ENCODE measurements around the gene TEX22.
A peak's percentile ranks its signal among the peaks of the same experiment; 100 is the strongest.
"Not testable (repeated sequence)": the region's sequence is repeated elsewhere in the genome, so short reads cannot be mapped to it uniquely, and the experiment has no call there.

Gene TEX22, protein sequence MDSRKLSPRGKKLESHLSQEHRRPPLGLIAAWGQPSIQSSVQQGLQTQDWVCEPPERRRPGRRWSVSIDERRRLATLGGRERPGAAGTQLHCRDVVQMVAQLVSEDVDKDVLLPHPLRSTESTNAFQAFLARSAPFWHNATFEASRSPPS

DNA sequence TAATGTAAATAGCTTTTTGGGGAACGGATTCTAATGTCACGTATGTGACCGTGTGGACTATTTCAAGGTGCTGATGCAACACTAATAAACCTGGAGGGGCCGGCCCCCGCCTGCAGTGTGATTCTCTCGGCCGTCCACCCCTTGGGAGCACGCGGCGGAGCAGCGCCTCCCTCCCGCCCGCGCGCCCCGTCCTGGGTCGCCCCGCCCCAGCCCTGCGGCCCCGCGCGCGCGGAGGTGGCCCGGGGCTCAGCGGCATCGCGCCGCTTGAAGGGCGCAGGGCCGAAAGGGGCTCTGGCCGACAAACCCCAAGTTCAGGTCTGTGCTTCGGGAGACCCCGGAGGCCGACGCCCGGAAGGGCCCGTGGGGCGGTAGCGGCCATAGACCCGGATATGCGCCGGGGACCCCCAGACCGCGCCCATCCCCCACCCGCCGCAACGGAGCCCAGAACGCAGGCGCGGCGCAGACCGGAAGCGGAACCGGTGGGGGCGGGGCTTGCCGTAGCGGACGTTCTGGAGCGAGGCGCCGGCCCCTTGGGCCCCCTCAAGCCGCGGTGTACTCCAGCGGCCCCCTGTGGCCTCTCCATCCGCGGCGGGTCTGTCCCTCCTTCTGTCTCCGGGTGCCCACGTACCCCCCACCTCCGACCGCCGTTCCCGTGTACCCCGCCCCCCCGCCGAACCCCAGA, at the start of gene TEX22:
Gene TEX22 (plus strand): TSS at position 495 of the 682 bp plus-strand sequence. CDS start 803 bp downstream, outside the sequence.
- peak; percentile 88 to 90 for DNase-seq (ENCODE audit: extremely low read depth in 1 of 2, low read depth in 1 of 2)

DNA sequence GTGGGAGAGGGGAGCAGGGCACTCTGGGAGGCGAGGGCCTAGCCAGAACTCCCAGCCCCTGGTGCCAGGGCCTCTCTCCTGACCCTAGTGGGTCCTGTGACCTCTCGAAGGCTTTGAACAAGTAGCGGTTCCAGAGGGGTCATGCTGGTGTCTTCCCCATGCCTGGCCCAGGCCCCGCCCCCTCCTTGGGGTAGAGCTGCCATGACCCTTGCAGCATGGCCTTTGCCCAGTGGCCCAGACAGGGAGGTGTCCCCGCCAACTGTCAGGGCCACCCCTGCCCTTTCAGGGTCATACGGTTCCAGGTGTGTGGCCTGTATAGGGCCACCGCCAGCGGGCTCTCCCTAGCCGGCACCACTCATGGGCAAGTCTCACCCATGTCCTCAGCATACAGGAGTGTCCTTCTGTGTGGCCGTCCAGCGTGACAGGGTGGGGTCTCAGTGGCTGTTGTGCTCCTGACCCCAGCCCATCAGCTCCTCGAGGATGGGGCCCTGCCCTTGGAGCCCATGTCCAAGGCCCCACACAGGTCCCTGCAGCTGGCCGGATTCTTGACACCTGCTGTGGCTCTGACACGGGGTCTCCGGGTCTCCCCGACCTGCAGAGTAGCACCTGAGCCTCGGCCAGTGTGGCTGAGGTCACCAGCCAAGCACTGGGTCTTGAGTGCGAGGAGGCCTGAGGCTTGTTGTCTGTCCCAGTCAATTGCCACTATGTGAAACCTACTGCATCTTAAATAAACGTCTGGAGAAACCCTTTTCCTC, 49.2 kb upstream of the TEX22 start:
- DNase-seq (ENCODE audit: extremely low read depth in 1 of 2, low read depth in 1 of 2), result no peak

DNA sequence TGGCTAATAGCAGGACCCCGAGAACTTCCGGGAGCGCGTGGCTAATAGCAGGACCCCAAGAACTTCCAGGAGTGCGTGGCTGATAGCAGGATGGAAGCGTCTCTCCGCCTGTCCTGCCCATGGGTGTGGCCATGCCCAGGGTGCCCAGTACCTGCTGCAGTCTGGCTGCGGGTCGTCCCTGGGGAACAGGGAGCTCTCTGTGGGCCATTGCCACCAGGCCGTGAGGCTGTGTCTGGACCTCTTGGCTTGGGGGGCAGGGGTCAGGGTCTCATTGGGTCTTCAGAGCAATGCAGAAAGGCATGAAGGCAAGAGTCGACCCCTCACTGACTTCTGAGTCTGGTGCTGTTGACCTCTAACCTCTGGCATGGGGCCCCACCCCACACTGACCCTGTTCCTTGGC, 48.3 kb upstream of the TEX22 start:
- DNase-seq (ENCODE audit: extremely low read depth in 1 of 2, low read depth in 1 of 2), result no peak

DNA sequence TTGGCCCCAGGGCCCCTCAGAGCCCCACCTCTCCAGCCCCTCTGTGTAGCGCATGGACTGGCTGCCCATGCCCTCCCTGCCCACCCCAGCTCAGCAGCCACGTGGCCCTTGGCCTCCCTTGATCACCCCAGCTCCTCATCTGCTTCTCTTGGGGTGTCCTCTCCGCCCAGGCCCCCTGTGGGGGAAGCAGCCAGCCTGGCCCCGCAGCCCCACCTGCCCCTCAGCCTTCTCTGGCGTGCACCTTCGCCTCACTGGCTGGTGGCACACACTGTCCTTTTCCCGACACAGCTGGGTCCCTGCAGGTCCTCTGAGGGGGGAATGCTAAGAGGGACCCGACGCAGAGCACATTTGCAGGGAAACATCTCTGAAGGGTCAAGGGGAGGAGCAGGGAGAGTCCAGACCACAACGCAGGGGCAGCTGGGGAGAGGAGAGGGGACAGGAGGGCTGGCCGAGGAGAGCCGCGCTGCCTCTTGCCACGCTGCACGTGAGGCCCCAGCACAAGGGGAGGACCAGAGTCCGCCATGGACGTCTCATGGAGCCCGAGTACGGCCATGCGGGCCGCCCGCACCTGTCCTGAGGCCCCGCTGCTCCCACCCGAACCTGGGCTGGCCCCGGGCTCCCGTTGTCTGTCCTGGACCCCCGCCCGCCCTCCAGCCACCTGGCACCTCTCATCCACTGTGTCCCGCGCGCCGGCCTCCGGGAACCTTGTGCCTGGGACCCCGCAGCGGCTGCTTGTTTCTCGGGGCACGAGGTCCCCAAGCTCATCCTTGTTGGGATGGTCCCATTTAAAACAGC, 47.7 kb upstream of the TEX22 start:
- no peak for DNase-seq (ENCODE audit: extremely low read depth in 1 of 2, low read depth in 1 of 2)

DNA sequence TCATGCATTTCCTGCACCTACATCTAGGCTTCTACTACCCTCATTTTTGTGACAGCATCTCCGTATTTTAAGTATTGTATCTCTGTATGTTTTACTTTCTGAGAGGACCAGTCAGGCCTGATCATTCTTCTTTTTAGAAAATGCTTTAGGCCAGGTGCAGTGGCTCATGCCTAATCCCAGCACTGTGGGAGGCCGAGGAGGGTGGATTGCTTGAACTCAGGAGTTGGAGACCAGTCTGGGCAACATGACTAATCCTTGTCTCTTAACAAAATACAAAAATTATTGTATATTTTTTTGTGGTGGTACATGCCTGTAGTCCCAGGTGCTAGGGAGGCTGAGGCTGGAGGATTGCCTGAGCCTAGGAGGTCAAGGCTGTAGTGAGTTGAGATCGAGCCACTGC, 46.9 kb upstream of the TEX22 start:
- no peak for DNase-seq (ENCODE audit: extremely low read depth in 1 of 2, low read depth in 1 of 2)

DNA sequence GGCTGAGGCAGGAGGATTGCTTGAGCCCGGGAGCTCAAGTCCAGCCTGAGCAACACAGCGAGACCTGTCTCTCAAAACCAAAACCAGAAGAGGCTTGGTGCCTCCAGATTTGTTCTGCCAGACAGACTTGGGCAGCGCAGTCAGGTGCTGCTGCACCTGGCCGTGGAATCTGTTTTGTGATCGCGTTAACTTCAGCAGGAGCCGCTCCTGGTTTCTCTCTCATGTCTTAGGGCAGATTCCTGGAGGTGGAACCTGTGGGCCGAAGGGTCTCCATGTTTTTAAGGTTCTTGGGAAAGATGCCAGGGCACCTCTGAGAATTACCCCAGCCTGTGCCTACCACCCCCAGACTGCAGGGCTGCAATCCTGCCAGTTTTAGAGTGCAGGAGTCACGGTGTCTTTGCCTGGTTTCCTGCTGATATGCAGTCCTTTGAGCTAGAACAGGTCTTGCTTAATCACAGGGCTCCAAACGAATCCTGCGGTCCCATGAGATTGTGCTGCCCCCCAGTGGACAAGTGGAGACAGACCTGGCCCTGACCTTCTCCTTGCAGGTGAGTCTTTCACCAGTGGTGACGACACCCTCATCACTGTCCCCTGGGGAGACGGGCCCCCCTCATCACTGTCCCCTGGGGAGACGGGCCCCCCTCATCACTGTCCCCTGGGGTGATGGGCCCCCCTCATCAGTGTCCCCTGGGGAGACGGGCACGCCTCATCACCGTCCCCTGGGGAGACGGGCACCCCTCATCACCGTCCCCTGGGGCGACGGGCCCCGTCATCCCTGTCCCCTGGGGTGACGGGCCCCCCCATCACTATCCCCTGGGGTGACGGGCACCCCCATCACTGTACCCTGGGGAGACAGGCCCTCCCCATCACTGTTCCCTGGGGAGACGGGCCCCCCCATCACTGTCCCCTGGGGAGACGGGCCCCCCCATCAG, 46.2 kb upstream of the TEX22 start:
- peak; percentile 66 to 75 for DNase-seq (ENCODE audit: extremely low read depth in 1 of 2, low read depth in 1 of 2)

DNA sequence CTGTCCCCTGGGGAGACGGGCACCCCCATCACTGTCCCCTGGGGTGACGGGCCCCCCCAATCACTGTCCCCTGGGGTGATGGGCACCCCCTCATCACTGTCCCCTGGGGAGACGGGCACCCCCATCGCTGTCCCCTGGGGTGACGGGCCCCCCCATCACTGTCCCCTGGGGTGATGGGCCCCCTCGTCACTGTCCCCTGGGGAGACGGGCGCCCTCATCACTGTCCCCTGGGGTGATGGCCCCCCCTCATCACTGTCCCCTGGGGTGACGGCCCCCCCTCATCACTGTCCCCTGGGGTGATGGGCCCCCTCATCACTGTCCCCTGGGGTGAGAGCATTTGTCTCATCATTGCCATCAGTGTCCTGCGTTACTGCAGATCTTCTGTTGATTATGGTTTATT, 45.2 kb upstream of the TEX22 start:
- DNase-seq (ENCODE audit: extremely low read depth in 1 of 2, low read depth in 1 of 2), result no peak

DNA sequence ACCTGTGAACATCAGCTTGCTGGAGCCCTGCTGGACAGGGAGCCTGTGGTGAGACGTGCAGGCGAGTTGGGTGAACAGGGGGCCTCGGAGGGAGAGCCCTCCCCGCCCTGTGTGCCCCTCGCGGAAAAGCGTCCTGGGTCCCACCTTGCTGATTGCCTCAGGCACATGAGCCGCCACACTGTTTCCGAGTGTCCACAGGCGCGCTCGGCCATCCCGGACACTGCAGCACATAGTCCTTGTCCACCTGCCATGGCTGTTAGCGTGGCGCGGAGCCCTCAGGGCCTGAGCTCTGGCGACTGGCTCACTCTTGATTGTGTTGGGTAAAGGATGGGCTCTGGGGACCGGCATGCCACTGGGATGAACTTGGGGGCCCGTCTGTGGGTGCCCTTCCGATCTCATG, 43.8 kb upstream of the TEX22 start:
- no peak for DNase-seq (ENCODE audit: extremely low read depth in 1 of 2, low read depth in 1 of 2)

DNA sequence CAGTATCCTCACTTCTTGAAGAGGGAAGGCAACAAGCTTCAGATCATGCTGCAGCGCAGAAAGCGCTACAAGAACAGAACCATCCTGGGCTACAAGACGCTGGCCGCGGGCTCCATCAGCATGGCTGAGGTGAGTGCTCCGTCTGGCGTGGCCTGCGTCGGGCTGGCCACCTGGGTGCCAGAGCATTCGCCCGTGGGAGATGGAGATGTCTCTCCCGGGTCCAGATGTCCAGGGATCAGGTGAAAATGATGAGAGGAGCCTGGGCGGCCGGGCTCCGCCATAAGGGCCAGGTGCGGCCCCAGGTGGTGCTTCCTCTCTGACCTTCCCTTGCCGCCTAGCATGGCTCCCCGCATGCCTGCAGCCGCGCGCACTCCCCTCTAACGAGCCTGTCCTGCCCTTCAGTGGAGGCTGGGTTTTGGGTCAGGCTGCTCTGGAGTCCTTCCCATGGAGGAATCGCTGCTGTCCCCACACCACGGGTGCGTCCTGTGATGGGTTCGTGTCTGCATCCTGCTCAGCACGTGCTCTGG, 43.2 kb upstream of the TEX22 start:
- no peak for DNase-seq (ENCODE audit: extremely low read depth in 1 of 2, low read depth in 1 of 2)

DNA sequence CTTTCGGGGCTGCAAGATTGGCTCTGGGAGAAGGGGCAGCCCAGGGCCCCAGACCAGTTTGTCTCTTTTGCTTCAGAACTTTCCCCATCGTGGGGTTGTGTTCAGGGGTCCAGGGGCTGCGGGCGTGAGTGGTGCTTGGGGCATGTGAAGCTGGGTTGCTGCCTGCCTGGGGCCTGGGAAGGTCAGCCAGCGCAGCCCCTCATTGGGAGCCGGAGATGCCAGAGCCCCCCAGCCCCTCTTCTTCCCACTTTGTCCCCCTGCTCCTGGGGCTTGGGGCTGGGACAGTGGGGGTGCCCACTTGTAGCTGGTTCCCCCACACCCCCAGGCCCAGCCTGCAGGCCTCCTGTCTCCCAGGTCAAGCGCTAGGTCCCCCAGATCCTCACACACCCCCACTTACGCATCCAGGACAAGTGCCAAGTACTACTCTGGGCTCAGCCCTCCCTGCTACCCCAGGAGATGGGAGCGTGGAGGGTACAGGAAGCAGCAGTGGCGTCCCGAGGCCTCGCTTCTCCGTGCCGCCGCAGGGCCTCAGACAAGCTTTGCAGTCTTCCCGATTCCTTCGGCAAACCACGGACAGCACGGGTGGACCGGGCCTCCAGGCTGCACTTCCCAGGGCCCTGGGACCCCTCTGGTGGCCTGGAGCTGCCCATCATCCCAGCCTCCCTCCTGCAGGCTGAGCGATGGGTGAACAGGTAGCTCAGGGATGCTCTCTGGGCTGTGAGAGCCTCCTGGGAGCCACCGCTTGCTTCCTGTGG, 42.3 kb upstream of the TEX22 start:
- no peak for DNase-seq (ENCODE audit: extremely low read depth in 1 of 2, low read depth in 1 of 2)

DNA sequence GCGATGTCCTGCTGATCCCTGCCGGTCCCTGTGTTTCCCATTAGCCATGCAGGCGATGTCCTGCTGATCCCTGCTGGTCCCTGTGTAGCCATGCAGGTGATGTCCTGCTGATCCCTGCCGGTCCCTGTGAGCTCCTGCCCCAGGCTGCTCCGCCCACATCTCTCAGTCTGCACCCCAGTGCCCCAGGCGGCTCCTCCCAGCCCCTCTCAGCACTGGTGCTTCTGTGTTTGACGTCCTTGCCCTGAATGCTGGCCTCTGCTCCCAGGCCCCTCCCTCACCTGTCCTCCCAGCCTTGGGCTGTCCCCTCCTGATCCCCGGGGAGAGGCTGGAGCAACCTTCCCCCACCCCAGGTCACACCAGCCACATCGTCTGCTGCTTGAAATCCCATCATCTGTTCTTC, 41.4 kb upstream of the TEX22 start:
- no peak for DNase-seq (ENCODE audit: extremely low read depth in 1 of 2, low read depth in 1 of 2)

DNA sequence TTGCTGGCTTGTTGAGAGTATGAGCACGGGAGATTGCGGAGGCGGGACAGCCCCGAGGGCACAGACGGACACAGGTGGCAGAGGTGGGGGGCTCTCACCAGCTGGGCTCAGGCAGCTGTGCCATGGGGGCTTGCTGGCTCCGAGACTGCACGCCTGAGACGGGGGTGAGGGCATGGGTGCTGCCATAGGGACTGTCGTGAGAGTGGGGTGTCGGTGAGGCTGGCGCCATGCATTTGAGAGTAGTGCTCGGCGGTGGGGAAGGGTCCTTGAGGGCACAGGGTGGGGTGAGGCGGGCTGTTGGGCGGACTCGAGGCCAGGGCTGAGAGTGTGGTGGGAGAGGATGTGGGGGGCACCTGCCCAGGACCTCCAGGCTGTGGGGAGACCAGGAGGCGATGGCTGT, 40.7 kb upstream of the TEX22 start:
- no peak for DNase-seq (ENCODE audit: extremely low read depth in 1 of 2, low read depth in 1 of 2)

DNA sequence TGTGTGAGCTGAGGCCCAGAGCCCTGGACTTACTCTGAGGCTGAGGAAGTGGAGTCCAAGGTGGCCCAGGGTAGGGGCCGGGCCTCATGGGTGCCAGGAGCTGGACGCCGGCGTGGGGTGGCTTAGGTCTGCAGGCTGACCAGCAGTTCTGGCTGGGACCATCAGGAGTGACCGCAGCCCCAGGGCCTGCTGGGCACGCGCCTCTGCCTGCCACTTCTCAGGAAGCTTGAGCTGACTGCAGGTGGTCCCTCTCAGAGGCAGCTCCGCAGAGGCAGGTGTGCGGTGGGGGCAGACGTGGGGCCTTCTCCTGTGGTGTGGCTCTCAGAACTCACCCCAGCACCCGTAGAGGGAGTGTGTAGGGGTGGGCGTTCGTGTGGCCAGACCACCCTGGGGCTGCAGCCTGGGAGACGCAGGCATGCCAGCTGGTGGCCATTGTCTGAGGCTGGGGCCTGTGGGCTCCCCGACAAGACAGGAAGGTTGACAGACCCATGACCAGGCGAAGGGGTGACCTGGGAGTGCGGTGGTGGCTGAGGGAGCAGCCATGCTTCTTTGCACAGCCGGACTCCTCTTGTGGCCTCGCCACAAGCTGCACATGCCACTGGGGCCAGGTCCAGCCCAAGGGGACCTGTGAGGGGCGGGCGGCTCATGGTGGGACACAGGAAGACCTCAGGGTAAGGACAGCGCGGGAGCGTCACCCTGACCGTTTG, 40.0 kb upstream of the TEX22 start:
- no peak for DNase-seq (ENCODE audit: extremely low read depth in 1 of 2, low read depth in 1 of 2)

DNA sequence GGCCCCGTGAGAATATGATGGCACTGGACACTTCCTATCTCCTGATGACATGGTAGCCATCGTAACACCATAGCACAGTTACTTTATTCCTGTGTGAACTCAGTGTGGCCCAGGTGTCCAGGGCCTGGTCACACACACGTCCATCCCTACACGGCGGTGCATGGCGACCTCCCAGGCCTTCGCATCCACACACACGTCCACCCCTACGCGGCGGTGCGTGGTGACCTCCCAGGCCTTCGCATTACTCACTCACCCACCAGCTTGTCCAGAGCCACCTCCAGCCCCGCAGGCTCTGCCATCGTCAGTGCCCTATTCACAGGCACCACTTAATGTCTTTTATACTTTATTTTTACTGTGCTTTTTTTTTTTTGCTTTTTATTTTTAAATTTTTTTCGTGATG, 39.4 kb upstream of the TEX22 start:
- no peak for DNase-seq (ENCODE audit: extremely low read depth in 1 of 2, low read depth in 1 of 2)

DNA sequence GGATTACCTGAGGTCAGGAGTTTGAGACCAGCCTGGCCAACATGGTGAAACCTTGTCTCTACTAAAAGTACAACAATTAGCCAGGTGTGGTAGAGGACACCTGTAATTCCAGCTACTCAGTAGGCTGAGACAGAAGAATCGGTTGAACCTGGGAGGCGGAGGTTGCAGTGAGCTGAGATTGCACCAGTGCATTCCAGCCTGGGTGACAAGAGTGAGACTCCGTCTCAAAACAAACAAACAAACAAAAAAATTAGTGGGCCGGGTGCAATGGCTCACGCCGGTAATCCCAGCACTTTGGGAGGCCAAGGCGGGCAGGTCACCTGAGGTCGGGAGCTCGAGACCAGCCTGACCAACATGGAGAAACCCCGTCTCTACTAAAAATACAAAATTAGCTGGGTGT, 36.9 kb upstream of the TEX22 start:
- DNase-seq (ENCODE audit: extremely low read depth in 1 of 2, low read depth in 1 of 2), result not testable (repeated sequence)

DNA sequence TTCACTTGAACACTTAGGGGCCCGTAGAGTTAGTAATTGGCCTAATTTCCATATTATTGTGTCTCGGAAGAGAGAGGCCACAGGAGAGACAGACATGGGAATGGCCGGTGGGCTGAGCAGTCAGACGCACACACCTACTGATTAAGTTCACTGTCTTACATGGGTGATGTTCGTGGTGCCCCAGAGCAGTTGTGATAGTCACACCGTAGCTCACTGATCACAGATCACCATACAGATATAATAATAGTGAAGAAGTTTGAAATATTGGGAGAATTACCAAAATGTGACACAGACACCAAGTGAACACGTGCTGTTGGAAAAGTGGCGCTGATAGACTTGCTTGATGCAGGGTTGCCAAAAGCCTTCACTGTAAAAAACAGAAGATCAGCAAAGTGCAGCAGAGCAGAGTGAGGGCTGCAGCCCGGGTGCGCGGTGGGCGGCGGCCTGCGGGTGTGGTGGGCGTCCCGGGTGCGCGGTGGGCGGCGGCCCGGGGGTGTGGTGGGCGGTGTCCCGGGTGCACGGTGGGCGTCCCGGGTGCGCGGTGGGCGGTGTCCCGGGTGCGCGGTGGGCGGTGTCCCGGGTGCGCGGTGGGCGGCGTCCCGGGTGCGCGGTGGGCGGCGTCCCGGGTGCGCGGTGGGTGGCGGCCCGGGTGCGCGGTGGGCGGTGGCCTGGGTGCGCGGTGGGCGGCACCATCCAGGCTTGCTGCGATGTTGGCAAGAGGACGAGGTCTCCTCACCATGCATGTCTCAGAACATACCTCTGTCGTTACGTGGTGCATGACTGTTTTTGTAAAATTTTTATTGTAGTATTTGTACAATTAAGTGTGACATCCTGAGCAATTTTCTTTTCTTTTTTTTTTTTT, 34.3 kb upstream of the TEX22 start:
- peak in 1 of 2 donors; percentile 13 for DNase-seq (ENCODE audit: extremely low read depth in 1 of 2, low read depth in 1 of 2)

DNA sequence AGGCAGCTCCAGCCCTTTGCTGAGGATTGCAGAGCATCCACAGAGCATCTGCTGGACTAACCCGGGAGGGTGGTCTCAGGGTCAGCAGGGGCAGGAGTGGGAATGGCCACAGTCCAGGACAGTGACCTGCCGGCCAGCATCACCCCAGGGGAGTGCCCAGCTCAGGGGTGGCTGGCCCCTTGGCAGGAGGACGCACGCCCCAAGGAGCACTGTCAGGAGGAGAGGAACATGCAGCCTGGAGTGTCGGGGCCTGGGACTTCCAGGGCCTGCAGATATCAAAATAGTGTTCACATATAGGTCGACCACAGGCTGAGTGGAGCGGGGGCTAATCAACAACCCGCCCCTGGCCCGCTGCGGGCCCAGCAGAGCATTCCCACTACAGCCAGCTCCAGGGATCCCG, 33.2 kb upstream of the TEX22 start:
- DNase-seq (ENCODE audit: extremely low read depth in 1 of 2, low read depth in 1 of 2), result no peak

DNA sequence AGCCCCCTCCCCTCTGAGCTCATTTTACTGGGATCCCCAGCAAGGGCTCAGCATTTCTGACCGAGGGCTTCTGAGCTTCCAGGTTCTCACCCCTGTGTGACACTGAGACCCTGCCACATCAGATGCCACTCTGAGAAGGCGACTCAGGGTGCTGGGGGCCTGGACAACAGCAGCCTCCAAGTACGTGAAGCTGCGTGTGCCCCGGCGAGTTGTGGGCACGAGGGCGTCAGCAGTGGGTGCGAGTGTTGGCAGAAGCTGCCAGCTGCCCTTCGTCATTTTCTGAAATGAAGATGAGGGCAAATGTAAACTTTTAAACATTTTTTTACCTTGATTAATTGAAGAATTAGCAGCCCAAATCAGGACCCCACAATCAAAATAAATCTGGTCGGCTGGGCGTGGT, 32.7 kb upstream of the TEX22 start:
- no peak for DNase-seq (ENCODE audit: extremely low read depth in 1 of 2, low read depth in 1 of 2)

Data from stimulated activated CD8-positive, alpha-beta memory T cell treated with anti-CD3 and anti-CD28 coated beads, Interleukin-7, amount 100 ng/mL, for 48 hours (primary cell).